Measurements from ENCODE around the gene EFNA3.

GRCh38 chr1:155105604-155106011 is 27.0 kb downstream of the EFNA3 start:
- TF ChIP-seq CTCF (conservative IDR thresholded peaks at IDR 0.05 in 1 of 2, IDR thresholded peaks at IDR 0.05 in 1 of 2; ENCODE audit: extremely low read depth in 1 of 2, insufficient read depth in 1 of 2, low read depth in 1 of 2, low read length in 2 of 2): no peak
- TF ChIP-seq EZH2 (IDR thresholded peaks at IDR 0.05; ENCODE audit: borderline replicate concordance, low read length): no peak

Measured in mammary epithelial cell (primary cell).